Natural killer cell (primary cell): ENCODE measurements around the gene CDH13. TPM values are rescaled to one million over a fixed set of nuclear protein-coding genes. Genes with fewer than 3 reads are reported as not detected.

Experiments used
- ATAC-seq, 3 donors: fragments of 150-1000 bp in 2 of 3; fragments of 200-7000 bp in 1 of 3; cut with Tn5 transposase; 1 replicate in 1 of 3; 2 replicates in 2 of 3; pipeline ENCODE4 v1.10.0; 2021; ENCODE audit warnings: mild to moderate bottlenecking in 2 of 3, moderate library complexity in 2 of 3
- DNase-seq, 2 donors: peaks; one replicate each; pipeline versions ENCODE4 v3.0.0 to v3.0.0-alpha.2; 2013 to 2021; ENCODE audit warnings: mixed read lengths in 1 of 2
- H3K27ac ChIP-seq: one replicate; pipeline ENCODE4 v1.5.1; 2013; ENCODE audit warnings: mild to moderate bottlenecking, low read length
- H3K27me3 ChIP-seq: one replicate; pipeline ENCODE4 v1.6.1; 2013; ENCODE audit warnings: low read length; ENCODE audit not compliant: control insufficient read depth, insufficient read depth
- H3K36me3 ChIP-seq: one replicate; pipeline ENCODE4 v1.6.1; 2013; ENCODE audit warnings: low read length; ENCODE audit not compliant: control insufficient read depth, insufficient read depth
- H3K4me1 ChIP-seq: one replicate; pipeline ENCODE4 v1.6.1; 2013; ENCODE audit warnings: low read length; ENCODE audit not compliant: control insufficient read depth, insufficient read depth
- H3K4me3 ChIP-seq: one replicate; pipeline ENCODE4 v1.5.1; 2013; ENCODE audit warnings: low read length
- H3K9me3 ChIP-seq: one replicate; pipeline ENCODE4 v1.6.1; 2013; ENCODE audit warnings: low read length; ENCODE audit not compliant: control insufficient read depth, insufficient read depth
- H3K27ac Mint-ChIP-seq, 2 donors: one replicate each; pipeline ENCODE4 v1.8.0; 2022; ENCODE audit warnings: mild to moderate bottlenecking in 2 of 2, mixed read lengths in 2 of 2, moderate library complexity in 1 of 2
- H3K27me3 Mint-ChIP-seq, 2 donors: one replicate each; pipeline ENCODE4 v1.8.0; 2022; ENCODE audit warnings: low read depth in 2 of 2, mixed read lengths in 2 of 2
- H3K36me3 Mint-ChIP-seq: one replicate; pipeline ENCODE4 v1.8.0; 2022; ENCODE audit warnings: mixed read lengths
- H3K4me1 Mint-ChIP-seq, 2 donors: one replicate each; pipeline ENCODE4 v1.8.0; 2022; ENCODE audit warnings: mixed read lengths in 2 of 2
- H3K4me3 Mint-ChIP-seq: one replicate; pipeline ENCODE4 v1.8.0; 2022; ENCODE audit warnings: mild to moderate bottlenecking, moderate library complexity, mixed read lengths
- H3K9me3 Mint-ChIP-seq, 2 donors: one replicate each; pipeline ENCODE4 v1.8.0; 2022; ENCODE audit warnings: mixed read lengths in 2 of 2
- WGBS: methylation state at CpG from one replicate; pipeline ENCODE4 v1.1.7; 2013; ENCODE audit warnings: missing lambda C conversion rate; ENCODE audit not compliant: insufficient coverage; 5-methylcytosine and 5-hydroxymethylcytosine counted together
- intact Hi-C: fragments of 100-400 bp; cut with micrococcal nuclease; formaldehyde crosslinking; loops from one replicate; pipeline ENCODE4 v1.14.2; 2022
- total RNA-seq, 4 donors: library from RNA; stranded (reverse); fragments of 120-200 nt in 1 of 4; gene quantifications; one replicate each; pipeline versions ENCODE4 v1.2.3 to v1.2.4, GENCODE V29; 2013 to 2022
- TF ChIP-seq, protein P1 (sequence below): fragments of 200-600 bp; IDR thresholded peaks from one replicate; pipeline ENCODE4 v1.8.0; 2022; ENCODE audit warnings: antibody characterized with exemption

CDH13 gene
- total RNA-seq, 3 donors from 2014 or later (not counting 1 experiment from before 2014, with no cell fraction given): not detected

DNA sequence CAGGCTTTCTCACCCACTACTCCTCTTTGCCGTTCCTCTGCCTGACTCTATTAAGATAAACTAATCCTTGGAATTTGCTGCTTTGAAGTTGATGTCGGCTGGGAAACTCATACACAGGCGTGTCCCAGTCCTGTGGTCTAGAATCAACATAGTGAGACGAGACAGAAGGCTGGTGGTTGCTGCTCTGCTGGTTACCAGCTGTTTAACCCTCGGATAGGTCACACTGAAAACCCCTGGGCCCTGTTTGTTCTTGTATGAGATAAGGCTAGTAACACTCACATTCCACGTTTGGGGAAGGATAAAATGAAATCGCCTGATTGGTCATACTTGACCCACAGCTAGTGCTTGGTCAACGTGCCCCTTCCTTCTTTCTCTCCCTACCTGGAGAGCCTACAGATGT is 517.0 kb downstream of the CDH13 start:
- Mint-ChIP-seq H3K4me1 (peaks cover 0 to under 1% of the 10 kb centered on the region in 2 donors), H3K36me3 (no peaks in the 10 kb centered on the region), H3K27me3 (peaks cover 9 to 18% of the 10 kb centered on the region in 2 donors), H3K4me3 (no peak overlapping the region), H3K9me3 (no peaks in the 10 kb centered on the region), H3K27ac (no peak overlapping the region)
- no peaks in the 10 kb centered on the region for H3K9me3 ChIP-seq
- TF ChIP-seq, protein P1, sequence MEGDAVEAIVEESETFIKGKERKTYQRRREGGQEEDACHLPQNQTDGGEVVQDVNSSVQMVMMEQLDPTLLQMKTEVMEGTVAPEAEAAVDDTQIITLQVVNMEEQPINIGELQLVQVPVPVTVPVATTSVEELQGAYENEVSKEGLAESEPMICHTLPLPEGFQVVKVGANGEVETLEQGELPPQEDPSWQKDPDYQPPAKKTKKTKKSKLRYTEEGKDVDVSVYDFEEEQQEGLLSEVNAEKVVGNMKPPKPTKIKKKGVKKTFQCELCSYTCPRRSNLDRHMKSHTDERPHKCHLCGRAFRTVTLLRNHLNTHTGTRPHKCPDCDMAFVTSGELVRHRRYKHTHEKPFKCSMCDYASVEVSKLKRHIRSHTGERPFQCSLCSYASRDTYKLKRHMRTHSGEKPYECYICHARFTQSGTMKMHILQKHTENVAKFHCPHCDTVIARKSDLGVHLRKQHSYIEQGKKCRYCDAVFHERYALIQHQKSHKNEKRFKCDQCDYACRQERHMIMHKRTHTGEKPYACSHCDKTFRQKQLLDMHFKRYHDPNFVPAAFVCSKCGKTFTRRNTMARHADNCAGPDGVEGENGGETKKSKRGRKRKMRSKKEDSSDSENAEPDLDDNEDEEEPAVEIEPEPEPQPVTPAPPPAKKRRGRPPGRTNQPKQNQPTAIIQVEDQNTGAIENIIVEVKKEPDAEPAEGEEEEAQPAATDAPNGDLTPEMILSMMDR: no peak
- no peak for DNase-seq
- no peak overlapping the region for H3K27ac ChIP-seq
- intact Hi-C loops: no loop called here
- H3K36me3 ChIP-seq: no peaks in the 10 kb centered on the region
- no peaks in the 10 kb centered on the region for H3K4me1 ChIP-seq
- no peak for ATAC-seq
- no peaks in the 10 kb centered on the region for H3K27me3 ChIP-seq
- WGBS: 39% methylated on average over 8 of the region's 8 CpGs
- no peak overlapping the region for H3K4me3 ChIP-seq

GRCh38 chr16:83145297-83145696 is 518.5 kb downstream of the CDH13 start:
- no peak overlapping the region for H3K27ac Mint-ChIP-seq
- H3K4me3 Mint-ChIP-seq: no peak overlapping the region
- TF ChIP-seq, protein P1: no peak
- intact Hi-C loops: no loop called here
- no peaks in the 10 kb centered on the region for H3K4me1 Mint-ChIP-seq
- H3K36me3 Mint-ChIP-seq: no peaks in the 10 kb centered on the region
- Histone ChIP-seq H3K4me1 (no peaks in the 10 kb centered on the region), H3K36me3 (no peaks in the 10 kb centered on the region), H3K9me3 (no peaks in the 10 kb centered on the region), H3K4me3 (no peak overlapping the region), H3K27ac (no peak overlapping the region), H3K27me3 (no peaks in the 10 kb centered on the region)
- H3K27me3 Mint-ChIP-seq: peaks cover 9 to 22% of the 10 kb centered on the region in 2 donors
- DNase-seq (no peak), ATAC-seq (no peak)
- WGBS: 87% methylated on average over 5 of the region's 5 CpGs
- H3K9me3 Mint-ChIP-seq: no peaks in the 10 kb centered on the region

DNA sequence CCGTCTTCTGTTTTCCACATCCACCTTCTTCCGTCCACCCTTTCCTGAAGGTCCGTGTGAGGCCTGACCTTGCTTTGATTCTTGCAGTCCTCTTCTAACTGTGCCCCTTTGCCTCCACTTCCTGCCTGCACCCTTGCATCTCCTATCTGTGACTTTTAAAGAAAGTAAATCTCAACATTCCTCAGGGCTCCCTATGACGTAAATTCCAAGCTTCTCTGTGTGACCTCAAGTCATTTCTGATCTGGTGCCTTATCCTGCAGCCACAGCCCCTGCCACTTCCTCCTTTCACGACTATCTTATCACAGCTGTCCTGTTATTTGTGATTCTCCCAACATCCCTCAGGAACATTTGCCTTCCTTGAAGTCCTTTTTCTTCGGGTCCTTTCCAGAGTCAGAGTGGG is 520.5 kb downstream of the CDH13 start:
- ATAC-seq: no peak
- H3K27ac Mint-ChIP-seq: no peak overlapping the region
- H3K4me1 ChIP-seq: no peaks in the 10 kb centered on the region
- no peaks in the 10 kb centered on the region for H3K36me3 Mint-ChIP-seq
- no peak overlapping the region for H3K4me3 Mint-ChIP-seq
- H3K27me3 Mint-ChIP-seq: peaks cover 9 to 18% of the 10 kb centered on the region in 2 donors
- no peak for DNase-seq
- WGBS: 33% methylated on average over 6 of the region's 6 CpGs
- TF ChIP-seq, protein P1: no peak
- no peaks in the 10 kb centered on the region for H3K27me3 ChIP-seq
- no peaks in the 10 kb centered on the region for H3K9me3 Mint-ChIP-seq
- H3K4me3 ChIP-seq: no peak overlapping the region
- H3K36me3 ChIP-seq: no peaks in the 10 kb centered on the region
- H3K27ac ChIP-seq: no peak overlapping the region
- intact Hi-C loops: no loop called here
- H3K4me1 Mint-ChIP-seq: no peaks in the 10 kb centered on the region
- no peaks in the 10 kb centered on the region for H3K9me3 ChIP-seq

- H3K36me3 ChIP-seq: no peaks in the 10 kb centered on the region
- Mint-ChIP-seq H3K27me3 (peaks cover 16 to 22% of the 10 kb centered on the region in 2 donors), H3K4me3 (no peak overlapping the region), H3K36me3 (no peaks in the 10 kb centered on the region), H3K27ac (no peak overlapping the region), H3K9me3 (no peaks in the 10 kb centered on the region), H3K4me1 (no peaks in the 10 kb centered on the region)
- intact Hi-C loops: no loop called here
- no peaks in the 10 kb centered on the region for H3K27me3 ChIP-seq
- no peaks in the 10 kb centered on the region for H3K9me3 ChIP-seq
- no peak overlapping the region for H3K27ac ChIP-seq
- peak in 1 of 3 donors; percentile 42 for ATAC-seq
- TF ChIP-seq, protein P1: no peak
- H3K4me1 ChIP-seq: no peaks in the 10 kb centered on the region
- 83% methylated on average over 15 of the region's 15 CpGs for WGBS
- no peak overlapping the region for H3K4me3 ChIP-seq
- no peak for DNase-seq
Measured at GRCh38 chr16:83158320-83158957, 531.7 kb downstream of the CDH13 start.
